ENCODE data around the gene FBXW11.
A peak's percentile ranks its signal among the peaks of the same experiment; 100 is the strongest.
"Not testable (repeated sequence)": the region's sequence is repeated elsewhere in the genome, so short reads cannot be mapped to it uniquely, and the experiment has no call there.

FBXW11 gene

DNA sequence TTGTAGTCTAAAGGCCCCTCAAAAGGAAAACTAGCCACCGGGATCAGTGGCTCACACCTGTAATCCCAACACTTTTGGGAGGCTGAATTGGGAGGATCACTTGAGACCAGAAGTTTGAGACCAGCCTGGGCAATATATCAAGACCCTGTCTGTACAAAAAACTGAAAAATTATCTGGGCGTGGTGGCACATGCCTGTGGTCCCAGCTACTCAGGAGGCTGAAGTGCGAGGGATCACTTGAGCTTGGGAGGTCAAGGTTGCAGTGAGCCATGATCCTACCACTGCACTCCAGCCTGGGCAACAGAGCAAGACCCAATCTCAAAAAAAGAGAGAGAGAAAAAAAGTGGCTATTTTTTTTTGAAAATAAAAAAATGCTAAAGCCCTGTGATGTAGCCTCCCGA lies 55.2 kb downstream of the FBXW11 start:
- no peak for DNase-seq

DNA sequence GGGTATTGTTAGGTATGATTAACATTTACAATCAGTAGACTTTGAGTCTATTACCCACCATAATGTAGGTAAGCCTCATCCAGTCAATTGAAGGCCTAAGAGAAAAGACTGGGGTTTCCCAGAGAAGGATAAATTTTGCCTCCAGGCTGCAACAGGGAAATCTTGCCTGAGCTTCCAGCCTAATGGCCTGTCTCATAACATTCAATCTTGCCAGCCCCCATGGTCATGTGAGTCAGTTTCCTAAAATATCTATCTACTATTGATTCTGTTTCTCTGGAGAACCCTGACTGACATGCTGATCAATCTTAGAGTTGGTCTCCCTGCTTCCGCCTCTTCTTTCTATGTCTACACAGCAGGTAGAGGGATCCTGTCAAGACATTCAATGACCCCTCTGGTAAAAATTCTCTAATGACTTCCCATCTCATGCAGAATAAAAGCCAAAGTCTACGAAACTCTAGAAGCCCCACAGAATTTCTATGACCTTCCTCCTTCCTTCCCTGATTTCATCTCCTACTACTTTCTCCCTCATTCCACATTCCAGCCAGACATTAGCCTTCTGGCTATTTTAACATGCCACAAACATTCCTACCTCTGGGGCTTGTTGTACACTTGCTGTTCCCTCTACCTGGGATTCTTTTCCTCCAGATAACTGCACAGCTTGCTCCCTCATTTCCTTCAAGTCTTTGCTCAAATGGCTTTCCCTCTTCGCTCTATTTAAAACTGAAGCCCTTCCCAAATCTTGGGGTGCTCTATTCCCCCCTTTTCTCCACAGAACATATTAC lies 60.2 kb downstream of the FBXW11 start:
- DNase-seq: no peak

DNA sequence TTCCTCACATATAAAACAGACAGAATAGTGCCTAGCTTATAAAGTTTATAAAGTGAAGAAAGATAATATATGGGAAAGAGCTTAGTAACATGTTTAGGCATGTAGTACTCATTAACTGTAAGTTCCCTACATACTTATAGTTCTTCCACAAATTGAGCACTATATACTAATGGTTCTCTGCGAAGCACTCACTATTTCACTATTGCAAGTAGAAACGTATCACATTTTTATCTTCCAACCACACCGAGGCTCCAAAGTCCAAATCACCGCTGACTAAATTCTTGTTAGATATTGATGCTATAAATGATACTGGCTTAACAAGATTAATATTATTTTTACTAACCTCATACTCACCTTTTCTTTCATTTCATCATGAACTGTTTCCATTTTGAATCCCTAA lies 61.0 kb downstream of the FBXW11 start:
- DNase-seq: no peak

DNA sequence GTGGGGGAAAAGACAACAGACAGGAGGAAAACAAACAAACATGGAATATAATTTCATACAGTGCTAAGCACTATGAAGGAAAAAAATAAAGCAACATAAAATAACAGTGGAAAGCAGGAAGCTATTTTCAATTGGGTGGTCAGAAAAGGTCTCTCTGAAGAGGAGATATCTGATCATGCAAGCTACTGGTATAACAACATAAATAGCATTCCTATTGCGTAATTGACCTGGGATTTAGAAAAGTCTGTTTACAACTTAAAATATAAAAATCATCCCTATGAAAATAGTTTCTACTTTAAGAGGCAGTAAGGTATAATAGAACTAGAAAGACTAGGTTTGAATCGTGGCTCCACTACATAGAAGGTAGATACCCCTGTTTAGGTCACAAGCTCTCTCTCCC lies 61.4 kb downstream of the FBXW11 start:
- DNase-seq: no peak

DNA sequence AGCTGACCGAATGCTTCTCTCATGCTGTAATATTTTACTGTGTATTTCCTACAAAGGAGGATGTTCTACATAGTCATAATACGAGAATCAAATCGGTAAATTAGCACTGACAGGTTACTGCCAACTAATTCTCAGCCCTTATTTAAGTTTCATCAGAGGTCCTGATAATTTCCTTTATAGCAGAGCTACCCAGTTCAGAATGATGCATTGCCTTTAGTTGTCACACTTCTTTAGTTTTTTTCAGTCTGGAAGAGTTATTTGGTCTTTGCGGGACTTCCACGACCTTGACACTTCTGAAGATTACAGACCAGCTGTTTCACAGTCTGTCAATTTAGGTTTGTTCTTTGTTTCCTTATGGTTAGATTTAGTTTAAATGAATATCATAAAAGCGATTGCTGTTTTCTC lies 64.3 kb downstream of the FBXW11 start:
- not testable (repeated sequence) for DNase-seq

DNA sequence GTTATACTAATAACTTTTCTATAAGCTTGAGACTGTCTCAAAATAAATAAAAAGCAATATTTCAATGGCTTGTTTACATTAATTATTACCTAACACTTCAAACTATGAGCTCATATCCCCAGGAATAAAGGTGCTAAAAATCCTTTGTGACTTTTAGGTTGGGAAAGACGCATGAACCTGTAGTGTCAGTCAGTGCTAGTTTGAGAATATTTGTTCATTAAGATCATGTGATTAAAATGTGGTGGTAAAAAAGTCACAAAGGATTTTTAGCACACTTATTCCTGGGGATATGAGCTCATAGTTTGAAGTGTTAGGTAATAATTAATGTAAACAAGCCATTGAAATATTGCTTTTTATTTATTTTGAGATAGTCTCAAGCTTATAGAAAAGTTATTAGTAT lies 64.8 kb downstream of the FBXW11 start:
- not testable (repeated sequence) for DNase-seq

DNA sequence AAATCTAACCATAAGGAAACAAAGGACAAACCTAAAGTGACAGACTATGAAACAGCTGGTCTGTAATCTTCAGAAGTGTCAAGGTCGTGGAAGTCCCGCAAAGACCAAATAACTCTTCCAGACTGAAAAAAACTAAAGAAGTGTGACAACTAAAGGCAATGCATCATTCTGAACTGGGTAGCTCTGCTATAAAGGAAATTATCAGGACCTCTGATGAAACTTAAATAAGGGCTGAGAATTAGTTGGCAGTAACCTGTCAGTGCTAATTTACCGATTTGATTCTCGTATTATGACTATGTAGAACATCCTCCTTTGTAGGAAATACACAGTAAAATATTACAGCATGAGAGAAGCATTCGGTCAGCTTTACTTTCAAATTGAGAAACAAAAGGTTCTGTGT lies 65.2 kb downstream of the FBXW11 start:
- not testable (repeated sequence) for DNase-seq

- DNase-seq: no peak
Observed at GRCh38 chr5:171939951-171940350, 66.5 kb downstream of the FBXW11 start.

DNA sequence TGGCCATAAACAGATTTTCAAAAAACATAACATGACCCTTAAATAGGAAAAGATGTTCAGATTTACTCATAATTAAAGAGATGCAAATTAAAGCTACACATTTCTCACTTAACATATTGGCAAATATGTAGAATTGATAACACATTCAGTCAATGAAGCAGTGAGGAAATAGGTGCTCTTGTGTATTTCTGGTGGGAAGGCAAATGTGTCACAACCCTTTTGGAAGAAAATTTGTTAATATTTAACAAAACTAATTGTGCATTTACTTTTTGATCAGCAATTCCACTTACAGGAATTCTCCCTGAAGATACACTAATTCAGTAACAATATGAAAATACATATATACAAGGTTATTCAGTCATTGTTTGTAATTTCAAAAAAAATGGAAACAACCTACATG lies 68.1 kb downstream of the FBXW11 start:
- no peak for DNase-seq

DNA sequence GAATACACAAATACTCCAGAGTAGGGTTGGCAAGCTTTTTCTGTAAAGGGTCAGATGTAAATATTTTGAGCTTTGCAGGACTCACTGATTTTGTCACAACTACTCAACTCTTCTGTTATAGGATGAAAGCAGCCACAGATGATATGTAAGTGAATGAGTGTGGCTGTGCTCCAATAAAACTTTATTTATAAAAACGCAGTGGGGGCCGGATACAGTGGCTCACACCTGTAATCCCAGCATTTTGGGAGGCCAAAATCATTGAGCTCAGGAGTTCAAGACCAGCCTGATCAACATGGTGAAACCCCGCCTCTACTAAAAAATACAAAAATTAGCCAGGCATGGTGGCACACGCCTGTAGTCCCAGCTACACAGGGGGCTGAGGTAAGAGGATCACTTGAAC lies 69.1 kb downstream of the FBXW11 start:
- no peak for DNase-seq

DNA sequence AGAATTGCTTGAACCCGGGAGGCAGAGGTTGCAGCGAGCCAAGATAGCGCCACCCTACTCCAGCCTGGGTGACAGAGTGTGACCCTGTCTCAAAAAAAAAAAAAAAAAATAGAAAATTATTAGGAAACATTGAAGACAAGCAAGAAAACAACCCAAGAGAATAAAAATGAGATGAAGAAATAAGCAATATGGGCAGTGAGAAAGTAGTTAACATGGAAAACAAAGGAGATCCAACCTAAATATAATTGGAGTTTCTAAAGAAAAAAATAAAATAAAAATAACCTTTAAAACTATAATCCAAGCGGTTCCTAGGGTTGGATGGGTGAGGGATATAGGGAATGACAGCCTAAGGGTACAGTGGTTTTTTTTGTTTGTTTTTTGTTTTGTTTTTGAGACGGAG lies 71.9 kb downstream of the FBXW11 start:
- DNase-seq: no peak

DNA sequence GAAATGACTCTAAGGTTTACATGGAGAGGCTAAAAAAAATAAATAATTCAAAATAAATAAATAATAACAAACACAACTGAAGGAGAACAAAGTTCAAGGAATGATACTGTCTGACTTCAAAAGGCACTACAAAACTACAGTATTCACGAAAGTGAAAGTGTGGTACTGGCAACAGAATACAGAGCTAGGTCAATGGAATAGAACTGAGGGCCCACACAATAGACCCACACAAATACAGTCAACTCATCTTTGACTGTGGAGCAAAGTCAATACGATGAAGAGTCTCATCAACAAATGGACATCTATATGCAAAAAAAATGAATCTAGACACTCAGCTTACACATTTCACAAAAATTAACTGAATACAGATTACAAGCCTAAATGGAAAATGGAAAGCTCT lies 75.3 kb downstream of the FBXW11 start:
- DNase-seq: peak in 1 of 5 experiments; percentile 12

- DNase-seq: no peak
Observed at GRCh38 chr5:171927345-171927941, 79.0 kb downstream of the FBXW11 start.

DNA sequence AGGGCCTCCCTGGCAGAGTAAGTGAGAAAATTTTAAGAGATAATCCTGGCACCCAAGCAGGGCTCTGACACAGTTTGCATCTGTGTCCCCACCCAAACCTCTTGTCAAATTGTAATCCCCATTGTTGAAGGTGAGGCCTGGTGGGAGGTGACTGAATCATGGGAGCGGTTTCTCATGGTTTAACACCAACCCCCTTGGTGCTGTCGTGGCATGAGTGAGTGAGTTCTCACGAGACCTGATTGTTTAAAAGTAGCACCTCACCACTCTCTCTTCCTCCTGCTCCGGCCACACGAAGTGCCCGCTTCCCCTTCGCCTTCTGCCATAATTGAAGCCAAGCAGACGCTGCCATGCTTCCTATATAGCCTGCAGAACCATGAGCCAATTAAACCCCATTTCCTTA lies 80.1 kb downstream of the FBXW11 start:
- no peak for DNase-seq

GRCh38 chr5:171924493-171925122 lies 81.8 kb downstream of the FBXW11 start:
- no peak for DNase-seq

- no peak for DNase-seq
Observed at GRCh38 chr5:171920765-171921391, 85.6 kb downstream of the FBXW11 start.

GRCh38 chr5:171915700-171916099 lies 90.7 kb downstream of the FBXW11 start:
- DNase-seq: not testable (repeated sequence)

DNA sequence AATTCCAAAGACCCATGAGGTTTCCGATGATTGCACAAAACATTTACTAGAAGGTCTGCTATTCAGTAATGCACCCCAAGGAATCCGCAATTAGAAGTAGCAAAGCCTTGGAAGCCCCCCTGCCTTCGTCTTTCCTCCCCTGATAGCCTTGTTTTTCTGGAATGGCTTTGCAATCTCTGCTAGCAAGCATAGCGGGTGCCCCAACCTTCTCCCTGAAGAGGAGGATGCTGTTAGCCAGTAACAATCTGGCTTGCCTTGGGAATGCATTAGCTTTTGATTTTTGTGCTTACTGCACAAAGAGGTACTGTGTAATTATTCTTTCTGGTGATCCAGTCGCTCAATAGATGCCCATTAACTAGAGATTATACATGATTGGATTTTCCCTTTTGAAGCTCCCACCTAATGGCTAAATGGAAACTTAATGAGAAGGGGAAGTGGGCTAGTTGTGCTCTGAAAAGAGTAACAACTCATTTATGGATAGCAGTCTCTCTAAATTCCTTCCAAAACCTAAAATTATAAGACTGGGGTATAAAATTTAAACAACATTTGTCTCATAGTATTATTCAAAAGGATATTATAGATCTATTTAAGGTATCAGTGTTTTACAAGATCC lies 91.6 kb downstream of the FBXW11 start:
- no peak for DNase-seq

DNA sequence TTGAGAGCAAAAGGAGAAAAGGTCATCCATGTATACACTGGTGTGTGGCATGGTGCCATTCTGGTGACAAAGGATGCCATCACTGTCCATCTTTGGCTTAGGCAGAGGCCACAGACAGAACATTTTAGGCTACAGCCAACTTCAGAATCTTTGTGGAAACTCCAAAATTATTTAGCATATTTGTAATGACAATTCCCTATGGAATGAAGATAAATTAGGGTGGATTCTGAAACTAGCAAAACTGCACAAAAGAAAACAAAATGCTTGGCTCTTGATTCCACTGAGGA lies 92.5 kb downstream of the FBXW11 start:
- no peak for DNase-seq

DNA sequence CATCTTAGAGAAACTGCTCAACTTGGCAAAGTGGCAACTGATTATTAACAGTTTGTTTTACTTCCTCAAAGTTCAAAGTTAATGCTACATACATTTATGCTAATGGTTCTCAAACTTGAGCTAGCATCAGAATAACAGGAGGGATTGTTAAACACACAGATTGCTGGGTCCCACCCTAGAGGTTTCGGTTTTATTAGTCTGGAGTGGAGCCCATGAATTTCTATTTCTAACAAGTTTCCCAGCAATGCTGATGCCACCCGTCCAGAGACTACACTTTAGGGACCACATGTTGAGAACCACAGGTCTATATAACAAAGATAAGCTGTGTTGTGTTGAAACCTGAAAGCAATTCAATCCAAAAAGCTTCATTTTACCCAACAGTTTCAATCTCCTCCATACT lies 95.3 kb downstream of the FBXW11 start:
- no peak for DNase-seq

- DNase-seq: no peak
Observed at GRCh38 chr5:171908638-171909037, 97.8 kb downstream of the FBXW11 start.

GRCh38 chr5:171907725-171908343 lies 98.6 kb downstream of the FBXW11 start:
- peak in 4 of 5 experiments; percentile 5 to 67 (median 7) for DNase-seq
